ENCODE data around the gene CPLX3. TPM values are rescaled to one million over a fixed set of nuclear protein-coding genes. Genes with fewer than 3 reads are reported as not detected.
A peak's percentile ranks its signal among the peaks of the same experiment; 100 is the strongest.

The CPLX3 gene
- total RNA-seq, 4 donors from 2014 or later = 0.33 TPM; not detected in 3

DNA sequence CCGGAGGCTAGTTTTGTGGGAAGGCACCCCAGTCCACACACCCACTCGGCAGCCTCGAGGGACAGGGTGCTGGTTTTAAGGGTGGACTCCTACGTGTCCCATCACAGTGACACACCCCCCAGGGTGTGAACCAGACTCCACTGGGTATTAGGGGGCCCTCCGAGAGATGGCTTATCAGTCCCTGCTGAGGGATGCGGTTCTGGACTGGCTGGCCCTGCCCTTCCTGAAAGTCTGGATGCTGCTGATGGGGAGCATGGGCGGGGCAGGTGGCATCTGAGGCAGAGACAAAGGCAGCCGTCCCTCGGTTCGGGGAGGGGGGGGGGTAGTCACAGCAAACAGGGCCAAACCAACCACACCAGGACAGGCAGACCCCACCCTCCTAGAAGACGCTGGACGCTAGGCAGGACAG is 17.5 kb downstream of the CPLX3 start:
- H3K4me3 ChIP-seq = peak overlapping the region in 3 of 4 donors; percentile 82 to 99 (median 87)
- peaks cover 17 to 71% (median 64%) of the 10 kb centered on the region in 4 donors for H3K36me3 ChIP-seq

GRCh38 chr15:74844319-74845207 is 18.1 kb downstream of the CPLX3 start:
- Histone ChIP-seq H3K27ac (replicated peaks in 1 of 4) (peak overlapping the region; percentile 74 to 90 (median 88)), H3K27me3 (no peaks in the 10 kb centered on the region), H3K4me3 (no peak overlapping the region), H3K36me3 (peaks cover 22 to 71% (median 63%) of the 10 kb centered on the region in 4 donors), H3K9me3 (no peaks in the 10 kb centered on the region), H3K4me1 (peaks cover 28 to 57% (median 39%) of the 10 kb centered on the region in 4 donors)
- no peak for DNase-seq (ENCODE audit: extremely low spot score)
- TF ChIP-seq, protein P1, sequence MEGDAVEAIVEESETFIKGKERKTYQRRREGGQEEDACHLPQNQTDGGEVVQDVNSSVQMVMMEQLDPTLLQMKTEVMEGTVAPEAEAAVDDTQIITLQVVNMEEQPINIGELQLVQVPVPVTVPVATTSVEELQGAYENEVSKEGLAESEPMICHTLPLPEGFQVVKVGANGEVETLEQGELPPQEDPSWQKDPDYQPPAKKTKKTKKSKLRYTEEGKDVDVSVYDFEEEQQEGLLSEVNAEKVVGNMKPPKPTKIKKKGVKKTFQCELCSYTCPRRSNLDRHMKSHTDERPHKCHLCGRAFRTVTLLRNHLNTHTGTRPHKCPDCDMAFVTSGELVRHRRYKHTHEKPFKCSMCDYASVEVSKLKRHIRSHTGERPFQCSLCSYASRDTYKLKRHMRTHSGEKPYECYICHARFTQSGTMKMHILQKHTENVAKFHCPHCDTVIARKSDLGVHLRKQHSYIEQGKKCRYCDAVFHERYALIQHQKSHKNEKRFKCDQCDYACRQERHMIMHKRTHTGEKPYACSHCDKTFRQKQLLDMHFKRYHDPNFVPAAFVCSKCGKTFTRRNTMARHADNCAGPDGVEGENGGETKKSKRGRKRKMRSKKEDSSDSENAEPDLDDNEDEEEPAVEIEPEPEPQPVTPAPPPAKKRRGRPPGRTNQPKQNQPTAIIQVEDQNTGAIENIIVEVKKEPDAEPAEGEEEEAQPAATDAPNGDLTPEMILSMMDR (IDR thresholded peaks at IDR 0.05) = no peak
- TF ChIP-seq POLR2A (IDR thresholded peaks at IDR 0.05; ENCODE audit: low read depth) = no peak
- no peak for TF ChIP-seq EP300 (IDR thresholded peaks at IDR 0.05)
- TF ChIP-seq POLR2AphosphoS5 (IDR thresholded peaks at IDR 0.05) = no peak
- intact Hi-C loops (cut with DNase I) = no loop called here
- 82% methylated on average over 12 of the region's 12 CpGs for WGBS

More for the DNA sequence above, 17.5 kb downstream of the CPLX3 start:
- TF ChIP-seq POLR2A (IDR thresholded peaks at IDR 0.05; ENCODE audit: low read depth) (no peak), POLR2AphosphoS5 (IDR thresholded peaks at IDR 0.05) (no peak), EP300 (IDR thresholded peaks at IDR 0.05) (no peak)
- TF ChIP-seq, protein P1 (IDR thresholded peaks at IDR 0.05) = no peak
- Histone ChIP-seq H3K27me3 (no peaks in the 10 kb centered on the region), H3K9me3 (no peaks in the 10 kb centered on the region), H3K27ac (replicated peaks in 1 of 4) (peak overlapping the region; percentile 74 to 90 (median 88)), H3K4me1 (peaks cover 28 to 57% (median 39%) of the 10 kb centered on the region in 4 donors)
- WGBS = 80% methylated on average over 8 of the region's 12 CpGs
- intact Hi-C loops (cut with DNase I) = loop anchor here (1.0 kb wide), 1 partner anchor 57 kb away; no protein-coding TSS in a partner anchor
- DNase-seq (ENCODE audit: extremely low spot score) = no peak

DNA sequence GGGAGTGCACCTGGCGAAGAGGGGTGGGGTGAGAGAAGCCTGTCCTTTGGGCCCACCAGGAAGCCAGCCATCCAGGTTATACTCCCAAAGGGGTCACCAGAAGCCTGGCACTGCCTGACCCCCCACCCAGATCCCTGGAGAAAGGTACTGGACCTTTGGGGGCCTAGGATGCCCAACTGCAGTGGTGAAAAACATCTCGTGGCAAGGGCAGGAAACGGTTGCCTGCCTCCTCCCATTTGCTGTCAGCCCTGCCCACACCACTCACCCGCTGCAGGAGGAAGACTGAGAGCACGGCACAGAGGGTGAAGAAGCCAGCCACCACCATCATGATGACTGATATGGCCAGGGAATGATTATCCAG is 18.8 kb downstream of the CPLX3 start:
- Histone ChIP-seq H3K4me3 (no peak overlapping the region), H3K36me3 (peaks cover 27 to 71% (median 63%) of the 10 kb centered on the region in 4 donors), H3K27me3 (no peaks in the 10 kb centered on the region), H3K4me1 (peaks cover 28 to 55% (median 39%) of the 10 kb centered on the region in 4 donors), H3K27ac (replicated peaks in 1 of 4) (peak overlapping the region in 2 of 4 donors; percentile 3 to 88), H3K9me3 (no peaks in the 10 kb centered on the region)
- no peak for TF ChIP-seq EP300 (IDR thresholded peaks at IDR 0.05)
- TF ChIP-seq, protein P1 (IDR thresholded peaks at IDR 0.05) = no peak
- no peak for TF ChIP-seq POLR2AphosphoS5 (IDR thresholded peaks at IDR 0.05)
- no peak for TF ChIP-seq POLR2A (IDR thresholded peaks at IDR 0.05; ENCODE audit: low read depth)
- WGBS = 49% methylated on average over 3 of the region's 5 CpGs
- DNase-seq (ENCODE audit: extremely low spot score) = no peak
- intact Hi-C loops (cut with DNase I) = no loop called here

DNA sequence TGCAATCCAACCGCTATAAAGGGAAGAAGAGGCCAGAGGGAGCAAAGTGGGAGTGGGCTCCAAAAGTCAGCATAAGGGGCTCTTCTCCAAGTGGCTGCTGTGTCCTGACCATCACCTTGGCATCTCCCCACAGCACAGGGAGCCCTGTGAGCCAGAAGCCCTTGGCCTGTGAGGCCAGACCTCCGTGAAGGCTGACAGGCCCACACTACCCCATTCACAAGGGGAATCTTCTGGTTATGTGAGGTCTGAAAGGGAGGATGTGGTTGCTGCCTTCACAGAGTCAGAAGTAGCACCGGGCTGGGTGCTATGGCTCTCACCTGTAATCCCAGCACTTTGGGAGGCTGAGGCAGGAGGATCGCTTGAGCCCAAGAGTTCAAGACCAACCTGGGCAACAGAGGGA is 19.2 kb downstream of the CPLX3 start:
- peak overlapping the region in 1 of 4 donors; percentile 3 for H3K27ac ChIP-seq (replicated peaks in 1 of 4)
- no peak overlapping the region for H3K4me3 ChIP-seq
- intact Hi-C loops (cut with DNase I) = no loop called here
- peaks cover 28 to 51% (median 39%) of the 10 kb centered on the region in 4 donors for H3K4me1 ChIP-seq
- no peak for DNase-seq (ENCODE audit: extremely low spot score)
- TF ChIP-seq, protein P1 (IDR thresholded peaks at IDR 0.05) = no peak
- TF ChIP-seq POLR2AphosphoS5 (IDR thresholded peaks at IDR 0.05) (no peak), EP300 (IDR thresholded peaks at IDR 0.05) (no peak), POLR2A (IDR thresholded peaks at IDR 0.05; ENCODE audit: low read depth) (no peak)
- WGBS = 75% methylated on average over 3 of the region's 4 CpGs
- H3K9me3 ChIP-seq = no peaks in the 10 kb centered on the region
- peaks cover 31 to 71% (median 63%) of the 10 kb centered on the region in 4 donors for H3K36me3 ChIP-seq
- no peaks in the 10 kb centered on the region for H3K27me3 ChIP-seq

Data from esophagus muscularis mucosa (tissue), 4 donors.